Activated T-cell treated with anti-CD3 and anti-CD28 coated beads for 4 hours (primary cell): ENCODE results near the gene EDEM3.

ENCODE experiments used
- DNase-seq: peaks from one replicate; pipeline ENCODE4 v3.0.0-alpha.2; 2020

Gene EDEM3

GRCh38 chr1:184664042-184664660, 90.5 kb downstream of the EDEM3 start:
- DNase-seq: no peak

- DNase-seq: no peak
Observed at GRCh38 chr1:184661801-184662200, 92.9 kb downstream of the EDEM3 start.

GRCh38 chr1:184660462-184661191, 94.0 kb downstream of the EDEM3 start:
- DNase-seq: no peak

GRCh38 chr1:184658055-184658454, 96.6 kb downstream of the EDEM3 start:
- DNase-seq: no peak

GRCh38 chr1:184656221-184656620, 98.4 kb downstream of the EDEM3 start:
- no peak for DNase-seq

GRCh38 chr1:184655185-184655584, 99.5 kb downstream of the EDEM3 start:
- DNase-seq: no peak

- DNase-seq: no peak
Observed at GRCh38 chr1:184650177-184650866, 104.3 kb downstream of the EDEM3 start.

- DNase-seq: no peak
Observed at GRCh38 chr1:184649451-184649888, 105.2 kb downstream of the EDEM3 start.

GRCh38 chr1:184648856-184649201, 105.8 kb downstream of the EDEM3 start:
- no peak for DNase-seq

GRCh38 chr1:184648160-184648855, 106.3 kb downstream of the EDEM3 start:
- DNase-seq: no peak

- no peak for DNase-seq
Observed at GRCh38 chr1:184647471-184647870, 107.2 kb downstream of the EDEM3 start.

GRCh38 chr1:184646824-184647223, 107.8 kb downstream of the EDEM3 start:
- no peak for DNase-seq

- DNase-seq: no peak
Observed at GRCh38 chr1:184646178-184646701, 108.4 kb downstream of the EDEM3 start.

GRCh38 chr1:184644771-184645170, 109.9 kb downstream of the EDEM3 start:
- DNase-seq: no peak

GRCh38 chr1:184643661-184644060, 111.0 kb downstream of the EDEM3 start:
- DNase-seq: no peak

GRCh38 chr1:184641894-184642293, 112.8 kb downstream of the EDEM3 start:
- no peak for DNase-seq

- no peak for DNase-seq
Observed at GRCh38 chr1:184640505-184640904, 114.2 kb downstream of the EDEM3 start.
